IMR-90 (cell line): ENCODE measurements around the gene TICAM2. TPM values are rescaled to one million over a fixed set of nuclear protein-coding genes. Genes with fewer than 3 reads are reported as not detected.

ENCODE experiments used
- ATAC-seq: fragments of 200-7000 bp; cut with Tn5 transposase; 2 replicates; pipeline ENCODE4 v1.9.1; 2020; ENCODE audit warnings: low read depth, mild to moderate bottlenecking, moderate library complexity
- BruUV-seq: library from RNA; stranded (reverse); fragments of 400-500 nt; replicated peaks from 2 replicates; lab custom pipeline; 2021; lab: Mats Ljungman, UMichigan
- CTCF ChIA-PET: fragments of 300-600 bp; formaldehyde crosslinking; extraction: SDS; loops from one replicate; lab custom pipeline; 2021; ENCODE audit warnings: antibody characterized with exemption; lab: Yijun Ruan, JAX
- POLR2A ChIA-PET: fragments of 300-600 bp; sonication (Branson Sonifier 250); formaldehyde crosslinking; loops from one replicate; lab custom pipeline; 2022; ENCODE audit warnings: antibody characterized with exemption; ENCODE audit not compliant: unreplicated experiment; lab: Charles Lee
- DNase-seq: peaks from one replicate; pipeline ENCODE4 v3.0.0; 2013
- H2AFZ ChIP-seq: replicated peaks from 2 replicates; pipeline ENCODE3; 2013; ENCODE audit warnings: low read length, mild to moderate bottlenecking; ENCODE audit not compliant: poor library complexity
- H2AK5ac ChIP-seq: 2 replicates; pipeline ENCODE4 v1.6.1; 2013; ENCODE audit warnings: low read depth, low read length, inconsistent platforms
- H2AK9ac ChIP-seq: replicated peaks from 2 replicates; pipeline ENCODE3; 2013; ENCODE audit warnings: mild to moderate bottlenecking, low read depth, low read length, moderate library complexity; ENCODE audit not compliant: poor library complexity
- H2BK120ac ChIP-seq: 2 replicates; pipeline ENCODE4 v1.6.1; 2013; ENCODE audit warnings: low read depth, low read length, inconsistent platforms
- H2BK15ac ChIP-seq: 3 replicates; pipeline ENCODE4 v1.6.1; 2013; ENCODE audit warnings: low read depth, low read length, inconsistent platforms
- H2BK20ac ChIP-seq: 2 replicates; pipeline ENCODE4 v1.6.1; 2013; ENCODE audit warnings: low read depth, mild to moderate bottlenecking, inconsistent platforms, low read length, moderate library complexity
- H2BK5ac ChIP-seq: 2 replicates; pipeline ENCODE4 v1.6.1; 2013; ENCODE audit warnings: mild to moderate bottlenecking, low read depth, low read length, inconsistent platforms; ENCODE audit not compliant: poor library complexity, severe bottlenecking
- H3K14ac ChIP-seq: replicated peaks from 2 replicates; pipeline ENCODE4 v1.6.1; 2013; ENCODE audit warnings: low read depth, low read length, inconsistent platforms
- H3K18ac ChIP-seq: 2 replicates; pipeline ENCODE4 v1.6.1; 2013; ENCODE audit warnings: low read depth, low read length, control low read depth
- H3K23ac ChIP-seq: 2 replicates; pipeline ENCODE4 v1.6.1; 2013; ENCODE audit warnings: low read depth, low read length, inconsistent platforms
- H3K27ac ChIP-seq: 2 replicates; pipeline ENCODE4 v1.5.1; 2013; ENCODE audit warnings: mild to moderate bottlenecking, control low read depth, low read length; ENCODE audit not compliant: insufficient read depth
- H3K27me3 ChIP-seq: 2 replicates; pipeline ENCODE4 v1.6.1; 2013; ENCODE audit warnings: low read length; ENCODE audit not compliant: control insufficient read depth, insufficient read depth
- H3K36me3 ChIP-seq: 2 replicates; pipeline ENCODE4 v1.6.1; 2013; ENCODE audit warnings: low read length, mixed read lengths; ENCODE audit not compliant: control insufficient read depth, insufficient read depth
- H3K4ac ChIP-seq: 2 replicates; pipeline ENCODE4 v1.6.1; 2013; ENCODE audit warnings: low read depth, low read length, inconsistent platforms
- H3K4me1 ChIP-seq: 2 replicates; pipeline ENCODE4 v1.6.1; 2013; ENCODE audit warnings: low read length, mixed read lengths; ENCODE audit not compliant: control insufficient read depth, insufficient read depth
- H3K4me2 ChIP-seq: 2 replicates; pipeline ENCODE4 v1.6.1; 2013; ENCODE audit warnings: low read depth, mild to moderate bottlenecking, control low read depth, low read length, moderate library complexity
- H3K4me3 ChIP-seq: 2 replicates; pipeline ENCODE4 v1.5.1; 2013; ENCODE audit warnings: low read depth, mild to moderate bottlenecking, control low read depth, low read length, moderate library complexity; ENCODE audit not compliant: insufficient read depth
- H3K56ac ChIP-seq: 2 replicates; pipeline ENCODE4 v1.6.1; 2013; ENCODE audit warnings: low read length, inconsistent platforms; ENCODE audit not compliant: insufficient read depth; ENCODE audit errors: extremely low read depth
- H3K79me1 ChIP-seq, 2 experiments: 2 replicates each; pipeline ENCODE4 v1.6.1; 2013; ENCODE audit warnings: low read length in 2 of 2, inconsistent platforms in 1 of 2, low read depth in 1 of 2
- H3K9ac ChIP-seq: 2 replicates; pipeline ENCODE4 v1.6.1; 2013; ENCODE audit warnings: low read depth, low read length, control low read depth
- H3K9me1 ChIP-seq: 2 replicates; pipeline ENCODE4 v1.6.1; 2013; ENCODE audit warnings: low read length, inconsistent platforms; ENCODE audit not compliant: insufficient read depth
- H3K9me3 ChIP-seq: 2 replicates; pipeline ENCODE4 v1.6.1; 2013; ENCODE audit warnings: low read length; ENCODE audit not compliant: control insufficient read depth, insufficient read depth
- H4K20me1 ChIP-seq: 2 replicates; pipeline ENCODE4 v1.6.1; 2013; ENCODE audit warnings: low read length, inconsistent platforms; ENCODE audit not compliant: insufficient read depth
- H4K5ac ChIP-seq: 2 replicates; pipeline ENCODE4 v1.6.1; 2013; ENCODE audit warnings: mild to moderate bottlenecking, low read depth, low read length, control low read depth
- H4K8ac ChIP-seq, 2 experiments: 2 replicates each; pipeline ENCODE4 v1.6.1; 2013; ENCODE audit warnings: low read depth in 2 of 2, low read length in 2 of 2, control low read depth in 1 of 2, inconsistent platforms in 1 of 2
- H4K91ac ChIP-seq: 2 replicates; pipeline ENCODE4 v1.6.1; 2013; ENCODE audit warnings: low read depth, low read length, inconsistent platforms; ENCODE audit not compliant: insufficient read depth
- CEBPB ChIP-seq: IDR thresholded peaks from 2 replicates; pipeline ENCODE4 v1.6.1; 2012; ENCODE audit warnings: low read depth, low read length, improper control_type of control experiment
- CHD1 ChIP-seq: IDR thresholded peaks from 2 replicates; pipeline ENCODE4 v1.6.1; 2012; ENCODE audit warnings: low read depth, low read length, improper control_type of control experiment
- CTCF ChIP-seq: conservative IDR thresholded peaks from 2 replicates; pipeline ENCODE4 v1.5.1; 2012; ENCODE audit warnings: mild to moderate bottlenecking, low read depth, low read length, improper control_type of control experiment
- FOS ChIP-seq: fragments of 150-350 bp; IDR thresholded peaks from 2 replicates; pipeline ENCODE4 v1.6.1; 2016; ENCODE audit warnings: low read depth, low read length
- MAFK ChIP-seq: IDR thresholded peaks from 2 replicates; pipeline ENCODE4 v1.6.1; 2012; ENCODE audit warnings: low read depth, low read length, improper control_type of control experiment
- MXI1 ChIP-seq: IDR thresholded peaks from 2 replicates; pipeline ENCODE4 v1.6.1; 2012; ENCODE audit warnings: low read depth, mild to moderate bottlenecking, low read length, moderate library complexity, borderline replicate concordance
- NFE2L2 ChIP-seq: fragments of 150-350 bp; IDR thresholded peaks from 2 replicates; pipeline ENCODE4 v1.6.1; 2016; ENCODE audit warnings: low read depth, mild to moderate bottlenecking, low read length
- POLR2A ChIP-seq: IDR thresholded peaks from 2 replicates; pipeline ENCODE4 v1.6.1; 2012; ENCODE audit warnings: mild to moderate bottlenecking, low read depth, low read length
- RAD21 ChIP-seq: IDR thresholded peaks from 2 replicates; pipeline ENCODE4 v1.6.1; 2012; ENCODE audit warnings: low read length, improper control_type of control experiment
- RCOR1 ChIP-seq: IDR thresholded peaks from 2 replicates; pipeline ENCODE4 v1.6.1; 2012; ENCODE audit warnings: mild to moderate bottlenecking, low read length, improper control_type of control experiment; ENCODE audit not compliant: insufficient replicate concordance
- RFX5 ChIP-seq: IDR thresholded peaks from 2 replicates; pipeline ENCODE4 v1.8.0; 2012; ENCODE audit warnings: low read depth, mild to moderate bottlenecking, low read length, moderate library complexity
- SMC3 ChIP-seq: fragments of 150-350 bp; IDR thresholded peaks from 2 replicates; pipeline ENCODE4 v1.6.1; 2016; ENCODE audit warnings: low read depth, mild to moderate bottlenecking, antibody characterized with exemption, low read length, moderate library complexity
- WGBS, 2 experiments: methylation state at CpG; one replicate each; pipeline versions ENCODE4 v1.1.5 to v1.1.7; 2013; ENCODE audit warnings: missing lambda C conversion rate in 2 of 2; ENCODE audit not compliant: insufficient read length in 1 of 2; ENCODE audit errors: extremely low coverage in 2 of 2; 5-methylcytosine and 5-hydroxymethylcytosine counted together
- dilution Hi-C: fragments of 300-500 bp; cut with HindIII; formaldehyde crosslinking; loops from one replicate; pipeline ENCODE4 v1.14.3; 2018; ENCODE audit warnings: low sequenced_read_pairs; ENCODE audit not compliant: unreplicated experiment
- in situ Hi-C: fragments of 300-500 bp; cut with MboI; formaldehyde crosslinking; loops from 3 replicates; pipeline ENCODE4 v1.14.3; 2019; ENCODE audit warnings: low sequenced_read_pairs, inconsistent platforms, mixed read lengths
- intact Hi-C: fragments of 100-400 bp; cut with micrococcal nuclease; formaldehyde crosslinking; loops from 2 replicates; pipeline ENCODE4 v1.10.0; 2022
- polyA plus RNA-seq, 3 experiments: library from polyadenylated mRNA; depleted of rRNA; stranded (reverse); fragments of >200 nt; gene quantifications; 2 replicates each; pipeline ENCODE4 v1.2.3, GENCODE V29; 2012; ENCODE audit warnings: low replicate concordance in 1 of 3
- total RNA-seq: library from RNA; depleted of rRNA; stranded (reverse); fragments of >200 nt; gene quantifications from 2 replicates; pipeline ENCODE4 v1.2.3, GENCODE V29; 2012
- TF ChIP-seq, protein P1 (sequence below): fragments of 150-350 bp; IDR thresholded peaks from 2 replicates; pipeline ENCODE4 v1.6.1; 2017; ENCODE audit warnings: mild to moderate bottlenecking, antibody characterized with exemption, low read length, low read depth
- TF ChIP-seq, protein P2 (sequence below): fragments of 150-350 bp; IDR thresholded peaks from 2 replicates; pipeline ENCODE4 v1.6.1; 2016; ENCODE audit warnings: low read depth, mild to moderate bottlenecking, low read length, moderate library complexity, borderline replicate concordance

TICAM2 gene
- total and polyA plus RNA-seq, 2 of the 4 experiments (the other 2 are of a cell fraction): 2.9 to 4.3 TPM

GRCh38 chr5:115594128-115595047 lies 7.9 kb downstream of the TICAM2 start:
- Histone ChIP-seq H4K8ac (no peak overlapping the region), H3K79me1 (peaks cover 25 to 48% of the 10 kb centered on the region in 2 experiments), H2BK20ac (no peak overlapping the region), H3K4me2 (no peak overlapping the region), H2AK9ac (no peak overlapping the region), H3K4me3 (no peak overlapping the region), H3K9me3 (no peaks in the 10 kb centered on the region), H2AK5ac (no peak overlapping the region), H3K14ac (no peak overlapping the region), H2BK5ac (no peak overlapping the region), H3K27me3 (no peaks in the 10 kb centered on the region), H3K9ac (no peak overlapping the region), H3K27ac (no peak overlapping the region), H2BK120ac (no peak overlapping the region), H3K23ac (no peak overlapping the region), H3K56ac (no peak overlapping the region), H4K5ac (no peak overlapping the region), H2AFZ (no peak overlapping the region), H3K4me1 (peaks cover 4% of the 10 kb centered on the region; the same call in 1 of the 2 replicates), H3K36me3 (no peaks in the 10 kb centered on the region), H4K91ac (no peak overlapping the region), H3K18ac (no peak overlapping the region), H2BK15ac (no peak overlapping the region), H3K4ac (no peak overlapping the region), H4K20me1 (peaks cover 11% of the 10 kb centered on the region; the same call in 1 of the 2 replicates), H3K9me1 (peaks cover 3% of the 10 kb centered on the region; the same call in 1 of the 2 replicates)
- in situ Hi-C loops (no loop called here), dilution Hi-C loops (no loop called here), intact Hi-C loops (no loop called here)
- ATAC-seq (peak; percentile 27; the same call in 1 of the 2 replicates), DNase-seq (peak; percentile 45)
- TF ChIP-seq RCOR1: no peak
- TF ChIP-seq FOS: no peak
- TF ChIP-seq SMC3: no peak
- TF ChIP-seq POLR2A: no peak
- TF ChIP-seq MXI1: no peak
- no peak for TF ChIP-seq RAD21
- TF ChIP-seq, protein P1, sequence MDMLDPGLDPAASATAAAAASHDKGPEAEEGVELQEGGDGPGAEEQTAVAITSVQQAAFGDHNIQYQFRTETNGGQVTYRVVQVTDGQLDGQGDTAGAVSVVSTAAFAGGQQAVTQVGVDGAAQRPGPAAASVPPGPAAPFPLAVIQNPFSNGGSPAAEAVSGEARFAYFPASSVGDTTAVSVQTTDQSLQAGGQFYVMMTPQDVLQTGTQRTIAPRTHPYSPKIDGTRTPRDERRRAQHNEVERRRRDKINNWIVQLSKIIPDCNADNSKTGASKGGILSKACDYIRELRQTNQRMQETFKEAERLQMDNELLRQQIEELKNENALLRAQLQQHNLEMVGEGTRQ: no peak
- TF ChIP-seq CHD1: no peak
- no peak for TF ChIP-seq CEBPB
- no peak for TF ChIP-seq NFE2L2
- TF ChIP-seq, protein P2, sequence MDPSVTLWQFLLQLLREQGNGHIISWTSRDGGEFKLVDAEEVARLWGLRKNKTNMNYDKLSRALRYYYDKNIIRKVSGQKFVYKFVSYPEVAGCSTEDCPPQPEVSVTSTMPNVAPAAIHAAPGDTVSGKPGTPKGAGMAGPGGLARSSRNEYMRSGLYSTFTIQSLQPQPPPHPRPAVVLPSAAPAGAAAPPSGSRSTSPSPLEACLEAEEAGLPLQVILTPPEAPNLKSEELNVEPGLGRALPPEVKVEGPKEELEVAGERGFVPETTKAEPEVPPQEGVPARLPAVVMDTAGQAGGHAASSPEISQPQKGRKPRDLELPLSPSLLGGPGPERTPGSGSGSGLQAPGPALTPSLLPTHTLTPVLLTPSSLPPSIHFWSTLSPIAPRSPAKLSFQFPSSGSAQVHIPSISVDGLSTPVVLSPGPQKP: no peak
- no peak for TF ChIP-seq RFX5
- no peak for TF ChIP-seq MAFK
- TF ChIP-seq CTCF: no peak
- no CpG with 5 or more reads among the region's 2 CpGs for WGBS, 2 experiments
- no TSS peak for BruUV-seq
- CTCF ChIA-PET: interaction anchor here (1.0 kb wide), 1 partner anchor 285 kb away, joined by 9 read pairs; no protein-coding TSS in a partner anchor
- POLR2A ChIA-PET: no interaction called here
